A549 (cell line): Measurements from ENCODE around the gene COL8A1.

Experiments
- POLR2A ChIP-seq: IDR thresholded peaks from 2 replicates; pipeline ENCODE4 v1.6.1; 2012; ENCODE audit warnings: mild to moderate bottlenecking, low read length
- SMC3 ChIP-seq: fragments of >200 bp; sonication (Bioruptor Twin); formaldehyde crosslinking; IDR thresholded peaks from 3 replicates; pipeline ENCODE4 v1.6.1; 2018; ENCODE audit warnings: inconsistent platforms
- SREBF2 ChIP-seq: fragments of 450-650 bp; IDR thresholded peaks from 2 replicates; pipeline ENCODE4 v1.6.1; 2014; ENCODE audit warnings: mild to moderate bottlenecking, moderate library complexity
- TF ChIP-seq, protein P1 (sequence below): fragments of >200 bp; sonication (Bioruptor Twin); formaldehyde crosslinking; IDR thresholded peaks from 3 replicates; pipeline ENCODE4 v1.5.1; 2016

- TF ChIP-seq, protein P1, sequence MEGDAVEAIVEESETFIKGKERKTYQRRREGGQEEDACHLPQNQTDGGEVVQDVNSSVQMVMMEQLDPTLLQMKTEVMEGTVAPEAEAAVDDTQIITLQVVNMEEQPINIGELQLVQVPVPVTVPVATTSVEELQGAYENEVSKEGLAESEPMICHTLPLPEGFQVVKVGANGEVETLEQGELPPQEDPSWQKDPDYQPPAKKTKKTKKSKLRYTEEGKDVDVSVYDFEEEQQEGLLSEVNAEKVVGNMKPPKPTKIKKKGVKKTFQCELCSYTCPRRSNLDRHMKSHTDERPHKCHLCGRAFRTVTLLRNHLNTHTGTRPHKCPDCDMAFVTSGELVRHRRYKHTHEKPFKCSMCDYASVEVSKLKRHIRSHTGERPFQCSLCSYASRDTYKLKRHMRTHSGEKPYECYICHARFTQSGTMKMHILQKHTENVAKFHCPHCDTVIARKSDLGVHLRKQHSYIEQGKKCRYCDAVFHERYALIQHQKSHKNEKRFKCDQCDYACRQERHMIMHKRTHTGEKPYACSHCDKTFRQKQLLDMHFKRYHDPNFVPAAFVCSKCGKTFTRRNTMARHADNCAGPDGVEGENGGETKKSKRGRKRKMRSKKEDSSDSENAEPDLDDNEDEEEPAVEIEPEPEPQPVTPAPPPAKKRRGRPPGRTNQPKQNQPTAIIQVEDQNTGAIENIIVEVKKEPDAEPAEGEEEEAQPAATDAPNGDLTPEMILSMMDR: no peak
- no peak for TF ChIP-seq SMC3
- no peak for TF ChIP-seq POLR2A
- TF ChIP-seq SREBF2: no peak
These were observed 26.6 kb downstream of the COL8A1 start for GRCh38 chr3:99665017-99665416.
